ENCODE results near the gene HEG1.
A peak's percentile ranks its signal among the peaks of the same experiment; 100 is the strongest.

HEG1 gene

GRCh38 chr3:125002414-125003368, 53.1 kb downstream of the HEG1 start:
- DNase-seq: no peak
- intact Hi-C loops (cut with DNase I): loop anchor here (10.0 kb wide), 1 partner anchor 132 kb away; no protein-coding TSS in a partner anchor

DNA sequence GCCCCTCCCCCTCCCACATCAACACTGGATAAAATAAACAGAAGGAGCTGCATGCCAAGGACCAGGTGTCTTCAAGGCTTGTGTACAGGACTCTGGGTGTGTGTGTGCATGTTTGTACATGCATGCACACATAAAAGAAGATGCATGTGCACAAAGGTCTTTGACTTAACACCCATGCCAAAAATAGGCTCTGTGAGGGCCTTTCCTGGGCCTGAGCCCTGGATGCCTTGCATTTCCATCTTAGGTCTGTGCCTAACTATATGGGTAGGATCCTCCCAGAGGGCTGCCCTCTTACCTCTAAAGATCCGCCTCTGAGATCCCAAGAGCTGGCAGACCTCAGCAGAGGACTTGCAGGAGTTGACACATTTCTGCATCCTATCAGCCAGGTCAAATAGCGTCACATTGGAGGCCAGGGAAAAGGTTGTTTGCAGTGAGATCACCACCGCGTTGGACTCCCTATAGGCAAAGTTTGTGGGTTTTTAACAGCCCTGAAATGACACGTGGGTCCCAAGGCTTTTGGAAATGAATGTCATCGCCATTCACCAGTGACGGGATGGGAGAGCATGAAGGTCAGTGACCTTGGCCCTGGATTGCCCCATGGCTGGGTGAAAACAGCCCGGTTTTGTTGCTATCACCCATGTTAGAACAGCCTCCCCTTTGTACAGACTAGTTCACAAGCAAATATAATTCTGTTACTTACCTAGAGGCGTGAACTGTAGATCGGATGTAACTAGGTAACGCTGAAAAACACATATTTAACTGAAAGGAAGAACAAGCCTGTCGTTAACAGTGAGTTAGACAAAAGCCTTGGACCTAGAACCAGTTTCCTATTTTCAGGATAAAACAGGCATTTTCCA, 54.0 kb downstream of the HEG1 start:
- intact Hi-C loops (cut with DNase I): loop anchor here (10.0 kb wide), 1 partner anchor 133 kb away; no protein-coding TSS in a partner anchor
- DNase-seq: no peak

DNA sequence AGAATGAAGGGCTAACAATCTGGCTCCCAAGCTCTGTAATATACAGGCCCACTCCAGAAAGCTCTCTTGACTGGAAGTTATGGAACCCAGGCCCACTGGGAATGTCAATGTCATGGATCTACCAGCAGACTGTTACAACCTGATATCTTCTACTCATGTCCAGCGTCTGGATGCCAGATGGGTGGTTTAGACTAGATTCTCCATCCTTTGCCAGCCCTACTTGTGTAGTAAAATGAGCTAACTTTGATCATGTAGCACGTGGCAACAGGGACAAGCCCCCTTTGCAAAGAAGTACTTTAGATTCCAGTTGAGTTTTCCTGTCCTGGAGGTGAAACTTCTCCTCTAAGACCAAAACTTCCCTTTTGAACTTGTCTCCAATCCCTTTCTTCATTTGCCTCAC, 55.1 kb downstream of the HEG1 start:
- DNase-seq: no peak
- intact Hi-C loops (cut with DNase I): loop anchor here (10.0 kb wide), 1 partner anchor 134 kb away; no protein-coding TSS in a partner anchor

DNA sequence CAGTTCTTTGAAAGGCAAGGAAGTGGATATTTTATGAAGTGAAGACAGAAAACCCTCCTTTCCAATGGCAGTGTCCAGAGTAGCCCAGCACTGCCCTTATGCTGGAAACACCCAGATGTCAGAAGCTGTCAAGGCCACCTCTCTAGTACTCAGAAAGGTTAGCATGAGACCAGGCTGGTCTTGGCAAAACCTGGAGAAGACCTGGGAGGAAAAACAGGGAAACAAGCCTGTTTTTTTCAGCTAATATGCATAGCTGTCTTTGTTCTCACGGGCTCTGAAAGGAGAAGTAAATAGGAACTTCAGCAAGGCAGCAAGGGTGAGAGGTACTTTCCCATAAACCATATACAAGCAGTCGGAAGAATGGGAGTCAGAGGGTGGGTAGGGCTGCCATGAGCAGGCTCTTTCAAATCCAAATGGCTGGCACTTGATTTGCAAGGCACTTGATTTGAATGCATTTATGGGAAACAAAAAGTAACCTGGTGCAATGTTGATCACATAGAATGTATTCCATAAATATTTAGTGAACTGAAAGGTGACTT, 55.8 kb downstream of the HEG1 start:
- DNase-seq: no peak
- intact Hi-C loops (cut with DNase I): loop anchor here (5.0 to 10.0 kb wide), 4 partner anchors 57 to 437 kb away; partner anchors contain the start of gene HEG1

- intact Hi-C loops (cut with DNase I): loop anchor here (5.0 to 10.0 kb wide), 3 partner anchors 58 to 438 kb away; partner anchors contain the start of gene HEG1
- DNase-seq: no peak
Measured at GRCh38 chr3:124999317-124999716, 56.5 kb downstream of the HEG1 start.

- intact Hi-C loops (cut with DNase I): loop anchor here (5.0 to 10.0 kb wide), 3 partner anchors 59 to 439 kb away; partner anchors contain the start of gene HEG1
- peak in 1 of 42 donors; percentile 27 for DNase-seq
Measured at GRCh38 chr3:124998247-124998630, 57.6 kb downstream of the HEG1 start.

GRCh38 chr3:124997303-124998246, 58.2 kb downstream of the HEG1 start:
- intact Hi-C loops (cut with DNase I): loop anchor here (5.0 to 10.0 kb wide), 3 partner anchors 60 to 440 kb away; partner anchors contain the start of gene HEG1
- DNase-seq: peak in 2 of 42 donors; percentile 15 to 34

DNA sequence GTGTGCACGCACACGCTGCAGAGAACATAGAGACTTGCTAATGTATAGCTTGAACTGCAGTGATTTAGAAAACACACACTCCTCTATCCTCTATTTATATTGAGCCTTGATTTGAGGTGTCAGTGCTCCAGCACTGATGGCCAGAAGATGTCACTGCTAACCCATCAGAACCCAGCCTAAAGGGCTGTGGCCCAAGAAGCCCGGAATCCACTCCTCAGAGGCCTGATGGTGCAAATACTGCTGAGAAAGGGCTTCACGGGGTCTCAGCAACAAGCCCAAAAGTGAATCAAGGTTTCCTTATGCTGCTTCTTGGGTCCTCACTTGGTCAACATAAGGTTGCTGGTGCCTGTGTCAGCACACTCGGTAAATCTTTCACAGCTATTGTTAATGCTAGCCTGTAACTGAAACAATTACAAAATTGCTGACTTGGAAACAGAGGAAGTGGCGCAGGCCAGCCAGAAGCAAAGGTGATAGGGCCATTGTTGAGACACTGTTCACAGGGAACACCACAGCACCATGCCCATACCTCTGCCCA, 60.3 kb downstream of the HEG1 start:
- DNase-seq: peak; percentile 37 to 87 (median 72)
- intact Hi-C loops (cut with DNase I): loop anchor here (5.0 to 10.0 kb wide), 3 partner anchors 62 to 442 kb away; partner anchors contain the start of gene HEG1

DNA sequence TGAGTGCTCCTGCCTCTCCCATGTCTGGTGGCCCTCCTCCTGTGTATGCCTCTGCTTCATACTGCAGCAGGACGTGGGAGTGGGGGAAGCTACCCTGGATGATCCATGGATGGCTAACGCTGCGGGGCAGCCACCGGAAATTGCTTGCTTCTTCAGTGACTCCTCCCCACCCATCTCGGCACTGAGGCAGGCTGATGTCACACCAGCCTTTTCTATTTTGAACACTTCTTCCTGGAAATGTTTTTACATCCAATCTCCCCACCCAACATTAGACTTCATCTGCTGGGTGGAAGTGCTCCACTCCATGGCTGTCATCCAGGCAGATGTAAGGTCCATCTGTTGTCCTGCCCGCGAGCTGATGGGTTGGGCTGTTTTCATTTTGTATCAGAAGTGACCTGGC, 62.3 kb downstream of the HEG1 start:
- no peak for DNase-seq
- intact Hi-C loops (cut with DNase I): loop anchor here (10.0 kb wide), 1 partner anchor 171 kb away; no protein-coding TSS in a partner anchor

DNA sequence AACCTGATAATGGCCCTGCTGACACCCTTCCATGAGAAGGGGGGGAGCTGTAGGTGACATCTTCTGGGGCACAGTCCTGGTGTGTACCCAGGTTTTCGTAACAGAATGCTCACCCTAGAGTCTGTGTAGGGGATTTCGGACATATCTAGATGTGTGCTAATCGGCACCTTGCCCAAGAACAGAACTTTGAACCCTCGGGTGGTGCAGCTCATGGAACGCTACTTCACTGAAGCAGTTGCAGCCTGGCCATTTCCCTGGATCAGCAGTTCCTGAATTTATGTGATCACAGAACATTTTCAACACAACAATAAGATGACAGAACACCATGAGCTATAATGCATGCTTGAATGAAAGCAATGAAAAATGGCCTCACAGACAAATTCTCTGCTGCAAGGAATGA, 63.8 kb downstream of the HEG1 start:
- intact Hi-C loops (cut with DNase I): loop anchor here (10.0 kb wide), 1 partner anchor 173 kb away; no protein-coding TSS in a partner anchor
- no peak for DNase-seq

- intact Hi-C loops (cut with DNase I): no loop called here
- peak in 4 of 42 donors; percentile 13 to 34 (median 20) for DNase-seq
Measured at GRCh38 chr3:124986192-124987143, 69.3 kb downstream of the HEG1 start.

- peak in 1 of 42 donors; percentile 26 for DNase-seq
- intact Hi-C loops (cut with DNase I): no loop called here
Measured at GRCh38 chr3:124985349-124985748, 70.4 kb downstream of the HEG1 start.

DNA sequence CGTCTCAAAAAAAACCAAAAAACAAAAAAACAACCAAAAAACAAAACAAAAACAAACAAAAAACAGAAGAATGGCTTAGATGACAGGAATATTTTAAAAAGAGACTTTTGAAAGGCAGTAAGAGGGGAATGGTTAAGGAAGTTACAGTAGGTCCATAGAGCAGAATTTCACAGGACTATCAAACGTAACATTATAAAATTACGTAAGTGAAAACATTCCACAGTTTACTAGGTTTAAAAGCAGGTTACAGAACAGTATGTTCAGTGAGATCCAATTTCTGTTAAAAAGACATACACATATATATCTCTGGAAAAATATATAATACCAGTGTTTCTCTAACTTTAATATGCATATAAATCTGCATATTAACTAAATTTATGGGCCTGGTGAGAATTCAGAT, 71.0 kb downstream of the HEG1 start:
- intact Hi-C loops (cut with DNase I): no loop called here
- DNase-seq: no peak

- intact Hi-C loops (cut with DNase I): no loop called here
- peak in 1 of 42 donors; percentile 2 for DNase-seq
Measured at GRCh38 chr3:124982855-124983254, 72.9 kb downstream of the HEG1 start.

GRCh38 chr3:124981472-124981871, 74.3 kb downstream of the HEG1 start:
- intact Hi-C loops (cut with DNase I): no loop called here
- DNase-seq: peak in 1 of 42 donors; percentile 2

DNA sequence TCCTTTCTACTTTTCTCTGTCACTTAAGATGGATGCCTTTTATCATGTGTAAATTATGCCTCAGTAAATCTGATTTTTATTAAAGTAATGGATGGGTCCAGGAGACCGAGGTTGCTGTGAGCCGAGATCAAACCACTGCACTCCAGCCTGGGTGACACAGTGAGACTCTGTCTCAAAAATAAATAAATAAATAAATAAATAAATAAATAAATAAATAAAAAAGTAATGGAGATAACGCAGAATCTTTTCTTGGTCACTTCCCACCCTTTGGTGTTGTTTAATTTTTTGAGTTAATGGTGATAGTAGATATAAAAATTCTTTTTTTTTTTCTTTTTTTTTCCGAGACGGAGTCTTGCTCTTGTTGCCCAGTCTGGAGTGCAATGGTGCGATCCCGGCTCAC, 77.2 kb downstream of the HEG1 start:
- intact Hi-C loops (cut with DNase I): no loop called here
- DNase-seq: peak in 1 of 42 donors; percentile 10
